K562 (cell line): ENCODE results near the gene DHTKD1. TPM values are rescaled to one million over a fixed set of nuclear protein-coding genes. Genes with fewer than 3 reads are reported as not detected.

Experiments used
- ATAC-seq: fragments of 200-7000 bp; cut with Tn5 transposase; 3 replicates; pipeline ENCODE4 v1.9.1; 2020; ENCODE audit warnings: moderate library complexity
- BruUV-seq: library from RNA; stranded (reverse); fragments of 400-500 nt; replicated peaks from 2 replicates; lab custom pipeline; 2021; lab: Mats Ljungman, UMichigan
- CTCF ChIA-PET: fragments of 300-600 bp; formaldehyde crosslinking; extraction: SDS; loops from one replicate; lab custom pipeline; 2021; ENCODE audit warnings: low intra/inter-chr PET ratio; lab: Yijun Ruan, JAX
- POLR2A ChIA-PET: fragments of 300-600, 350-650 bp; sonication (Branson Sonifier 250); formaldehyde crosslinking; extraction: SDS; loops from one replicate; lab custom pipeline; 2021; ENCODE audit warnings: antibody characterized with exemption, inconsistent platforms; lab: Yijun Ruan, JAX
- DNase-seq, 4 experiments: peaks; one replicate each; pipeline versions ENCODE4 v3.0.0 to v3.0.0-alpha.2; 2011 to 2018; ENCODE audit warnings: low spot score in 3 of 4, mixed read lengths in 3 of 4; ENCODE audit errors: extremely low read depth in 1 of 4
- FAIRE-seq: peaks from 2 replicates; lab custom pipeline; 2011; peaks lifted over from hg19 to GRCh38; lab: Jason Lieb, UNC
- H2AFZ ChIP-seq: 2 replicates; pipeline ENCODE4 v1.6.0; 2011; ENCODE audit warnings: low read depth, low read length, control low read depth, inconsistent platforms
- H3K27ac ChIP-seq: fragments of 200-600 bp; 3 replicates; pipeline ENCODE4 v1.8.0; 2011; ENCODE audit warnings: low read depth, mild to moderate bottlenecking, control low read depth, inconsistent platforms, low read length, moderate library complexity, mixed read lengths; ENCODE audit errors: extremely low read depth
- H3K27me3 ChIP-seq, 2 experiments: fragments of 300-600 bp in 1 of 2; 2 replicates in 1 of 2; 3 replicates in 1 of 2; pipeline versions ENCODE4 v1.6.0 to v1.8.0; 2011; ENCODE audit warnings: inconsistent platforms in 2 of 2, low read length in 2 of 2, mild to moderate bottlenecking in 1 of 2, mixed read lengths in 1 of 2, moderate library complexity in 1 of 2; ENCODE audit not compliant: control insufficient read depth in 2 of 2, insufficient read depth in 2 of 2
- H3K36me3 ChIP-seq: fragments of 300-600 bp; 3 replicates; pipeline ENCODE4 v1.8.0; 2011; ENCODE audit warnings: mild to moderate bottlenecking, low read length, inconsistent platforms; ENCODE audit not compliant: control insufficient read depth, insufficient read depth
- H3K4me1 ChIP-seq, 2 experiments: fragments of 200-600 bp in 1 of 2; replicated peaks in 1 of 2; 2 replicates in 1 of 2; 3 replicates in 1 of 2; pipeline versions ENCODE4 v1.5.1 to v1.8.0; 2011; ENCODE audit warnings: inconsistent platforms in 2 of 2, low read length in 2 of 2, mild to moderate bottlenecking in 1 of 2, mixed read lengths in 1 of 2, moderate library complexity in 1 of 2; ENCODE audit not compliant: control insufficient read depth in 2 of 2, insufficient read depth in 2 of 2
- H3K4me2 ChIP-seq: 2 replicates; pipeline ENCODE4 v1.6.1; 2011; ENCODE audit warnings: low read length, control low read depth, inconsistent platforms, mixed read lengths; ENCODE audit not compliant: insufficient read depth
- H3K4me3 ChIP-seq: fragments of 200-600 bp; sonication (generic), shearing (Covaris generic); 2 replicates; pipeline ENCODE4 v1.5.1; 2016; ENCODE audit warnings: control low read depth, inconsistent platforms
- H3K79me2 ChIP-seq: fragments of 200-600 bp; 3 replicates; pipeline ENCODE4 v1.8.0; 2011; ENCODE audit warnings: low read length, inconsistent platforms; ENCODE audit not compliant: control insufficient read depth, insufficient read depth
- H3K9ac ChIP-seq, 2 experiments: 2 replicates each; pipeline versions ENCODE4 v1.6.0 to v1.6.1; 2011; ENCODE audit warnings: low read depth in 2 of 2, low read length in 2 of 2, control low read depth in 1 of 2, inconsistent platforms in 1 of 2, mild to moderate bottlenecking in 1 of 2, mixed read lengths in 1 of 2; ENCODE audit not compliant: insufficient read depth in 1 of 2
- H3K9me1 ChIP-seq: one replicate; pipeline ENCODE4 v1.6.0; 2011; ENCODE audit warnings: inconsistent platforms, mild to moderate bottlenecking, low read length, moderate library complexity; ENCODE audit not compliant: control insufficient read depth, insufficient read depth
- H3K9me3 ChIP-seq: replicated peaks from 2 replicates; pipeline ENCODE4 v1.5.1; 2011; ENCODE audit warnings: low read depth, low read length, inconsistent platforms; ENCODE audit not compliant: control insufficient read depth, insufficient read depth
- H4K20me1 ChIP-seq: replicated peaks from 2 replicates; pipeline ENCODE4 v1.6.1; 2011; ENCODE audit warnings: low read length, inconsistent platforms, mixed read lengths; ENCODE audit not compliant: control insufficient read depth, insufficient read depth
- ARID4B ChIP-seq: sonication (generic); formaldehyde crosslinking; IDR thresholded peaks from 2 replicates; pipeline ENCODE4 v1.8.0; 2022; ENCODE audit warnings: mild to moderate bottlenecking, missing genetic modification reagents
- COPS2 ChIP-seq: fragments of 450-650 bp; conservative IDR thresholded peaks from 2 replicates; pipeline ENCODE4 v1.6.1; 2016; ENCODE audit warnings: mild to moderate bottlenecking, moderate library complexity
- CSDE1 ChIP-seq, 2 experiments: fragments of 450-650 bp; IDR thresholded peaks; 2 replicates each; pipeline ENCODE4 v1.6.1; 2016; ENCODE audit warnings: mild to moderate bottlenecking in 1 of 2
- ELK1 ChIP-seq: sonication (generic); formaldehyde crosslinking; IDR thresholded peaks from 2 replicates; pipeline ENCODE4 v1.8.1; 2022; ENCODE audit warnings: missing genetic modification reagents
- PCBP1 ChIP-seq: fragments of 200-400 bp; formaldehyde crosslinking; IDR thresholded peaks from 2 replicates; pipeline ENCODE4 v1.6.1; 2018; ENCODE audit warnings: mild to moderate bottlenecking, low read depth, low read length; ENCODE audit not compliant: poor library complexity, severe bottlenecking
- RBM22 ChIP-seq: fragments of 200-400 bp; formaldehyde crosslinking; IDR thresholded peaks from 2 replicates; pipeline ENCODE4 v1.6.1; 2018; ENCODE audit warnings: low read length, low read depth; ENCODE audit not compliant: poor library complexity, severe bottlenecking
- ZNF507 ChIP-seq: conservative IDR thresholded peaks from 2 replicates; pipeline ENCODE4 v1.6.1; 2017; ENCODE audit warnings: missing genetic modification characterization, missing compliant biosample characterization
- ZNF740 ChIP-seq, 3 experiments: fragments of 200-800 bp in 1 of 3; sonication (Bioruptor generic) in 1 of 3; sonication (generic) in 1 of 3; formaldehyde crosslinking in 1 of 3; IDR thresholded peaks; 2 replicates each; pipeline versions ENCODE4 v1.6.1 to v1.8.0; 2016 to 2022; ENCODE audit warnings: mild to moderate bottlenecking in 2 of 3, missing compliant biosample characterization in 2 of 3, missing genetic modification characterization in 2 of 3, missing genetic modification reagents in 1 of 3
- ZNF764 ChIP-seq: fragments of 250-450 bp; sonication (Bioruptor Pico); IDR thresholded peaks from 2 replicates; pipeline ENCODE4 v1.4.0; 2020; ENCODE audit warnings: low read depth, mild to moderate bottlenecking, moderate library complexity
- WGBS: fragments of 100-300 bp; shearing (Covaris generic); methylation state at CpG from one replicate; pipeline ENCODE4 v1.1.6; 2016; ENCODE audit warnings: low coverage, mixed read lengths; ENCODE audit not compliant: insufficient coverage; ENCODE audit errors: missing lambda C conversion rate; 5-methylcytosine and 5-hydroxymethylcytosine counted together
- in situ Hi-C: fragments of 300-500 bp; cut with MboI; formaldehyde crosslinking; loops from 4 replicates; pipeline ENCODE4 v1.15.0; 2018; ENCODE audit warnings: inconsistent platforms, mixed read lengths
- intact Hi-C: fragments of 100-400 bp; cut with micrococcal nuclease; formaldehyde crosslinking; loops from 2 replicates; pipeline ENCODE4 v1.14.2; 2022
- polyA plus RNA-seq, 8 experiments: library from polyadenylated mRNA; depleted of rRNA in 4 of 8; stranded (reverse) in 5 of 8; unstranded in 3 of 8; fragments of >200 nt; fragmentation: Nextera tagmentation in 2 of 8; fragmentation: Illumina TruSeq in 1 of 8; extraction: Ambion mirVana in 2 of 8; extraction: Trizol in 1 of 8; gene quantifications; 2 replicates each; pipeline versions ENCODE4 v1.2.1 to v1.2.3, GENCODE V29; 2011 to 2014; ENCODE audit warnings: inconsistent platforms in 1 of 8, missing spikeins in 1 of 8
- total RNA-seq, 7 experiments: library from RNA; depleted of rRNA in 6 of 7; stranded (reverse); fragments of >200 nt in 6 of 7; fragmentation: Illumina TruSeq in 2 of 7; extraction: Trizol in 2 of 7; gene quantifications; 2 replicates each; pipeline versions ENCODE4 v1.2.1 to v1.2.3, GENCODE V29; 2011 to 2021; ENCODE audit warnings: low replicate concordance in 1 of 7

DHTKD1 gene
- total and polyA plus RNA-seq, 9 of the 15 experiments (the other 6 are each of a cell fraction or from before 2014, with no cell fraction given) = 3.1 to 19.7 (median 6.8) TPM

- H3K27me3 ChIP-seq = no peaks in the 10 kb centered on the region
- H4K20me1 ChIP-seq = no peaks in the 10 kb centered on the region; the same call in 1 of the 2 replicates
- no peaks in the 10 kb centered on the region; a peak in 1 of 5 replicates for H3K4me1 ChIP-seq
- ChIA-PET CTCF (no interaction called here), POLR2A (interaction anchor here (0.6 kb wide), 2 partner anchors 9 to 16 kb away, joined by 3 read pairs; no protein-coding TSS in a partner anchor)
- H3K9me1 ChIP-seq = no peaks in the 10 kb centered on the region
- ATAC-seq (0 out of 3 replicates have a peak, but pooled peaks have one; percentile 30), FAIRE-seq (no peak)
- no peaks in the 10 kb centered on the region for H3K9me3 ChIP-seq
- intact Hi-C loops = no loop called here
- TF ChIP-seq ELK1 (no peak), CSDE1 (IDR thresholded peaks at IDR 0.05) (no peak), ZNF764 (CRISPR knock-in tag) (no peak), ZNF507 (tag) (no peak), PCBP1 (no peak), COPS2 (no peak), RBM22 (no peak), ZNF740 (CRISPR knock-in tag; IDR thresholded peaks at IDR 0.05) (no peak), ZNF740 (tag; IDR thresholded peaks at IDR 0.05) (no peak), ARID4B (CRISPR knock-in tag) (no peak)
- TF ChIP-seq, all 486 proteins: peak for 0
- Histone ChIP-seq H3K4me2 (no peak overlapping the region), H3K9ac (no peak overlapping the region), H3K4me3 (no peak overlapping the region), H3K36me3 (peaks cover 55% of the 10 kb centered on the region), H3K79me2 (peaks cover 64% of the 10 kb centered on the region), H2AFZ (no peak overlapping the region), H3K27ac (no peak overlapping the region)
- in situ Hi-C loops = no loop called here
- no TSS peak for BruUV-seq
- WGBS = 67% methylated on average over 2 of the region's 2 CpGs
- no peak for DNase-seq
Observed at GRCh38 chr10:12027539-12027938, 41.2 kb upstream of the DHTKD1 start.
